GM18861 (cell line): ENCODE results near the gene MAN1C1.

Experiments
- ATAC-seq: cut with Tn5 transposase; IDR thresholded peaks from one replicate; pipeline ENCODE4 v1.9.1; 2021; ENCODE audit not compliant: unreplicated experiment

Gene MAN1C1

GRCh38 chr1:25811384-25812082 lies 194.9 kb downstream of the MAN1C1 start:
- no peak for ATAC-seq

- no peak for ATAC-seq
These were observed 196.6 kb downstream of the MAN1C1 start for GRCh38 chr1:25813071-25813733.

- ATAC-seq: no peak
These were observed 197.3 kb downstream of the MAN1C1 start for GRCh38 chr1:25813734-25814471.

DNA sequence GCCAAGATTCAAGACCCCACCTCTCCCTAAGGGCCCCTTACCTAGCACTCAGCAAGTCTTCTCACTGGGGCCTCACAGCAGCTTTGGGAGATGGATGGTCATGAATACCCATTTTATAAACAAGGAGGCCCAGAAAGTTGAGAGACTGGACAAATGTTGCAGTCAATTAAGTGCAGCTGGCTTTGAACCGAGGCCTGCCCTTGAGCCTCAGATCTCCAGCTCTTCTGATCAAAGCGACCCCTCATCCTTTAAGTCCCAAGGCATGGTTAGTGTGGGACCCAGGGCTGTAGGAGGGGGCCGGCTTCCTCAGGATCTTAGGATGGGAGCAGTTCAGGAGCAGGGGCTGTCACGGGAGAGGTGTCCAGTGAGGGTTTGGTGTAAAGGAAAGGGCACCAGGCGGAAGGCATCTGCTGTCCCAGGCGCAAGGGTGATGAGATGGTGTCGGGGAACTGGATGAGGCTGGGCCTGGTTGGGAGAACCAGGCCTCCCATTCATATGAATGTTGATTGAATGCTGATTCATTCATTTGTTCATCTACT lies 198.0 kb downstream of the MAN1C1 start:
- ATAC-seq: no peak

GRCh38 chr1:25815208-25816111 lies 198.9 kb downstream of the MAN1C1 start:
- no peak for ATAC-seq

- no peak for ATAC-seq
These were observed 199.6 kb downstream of the MAN1C1 start for GRCh38 chr1:25816112-25816718.

DNA sequence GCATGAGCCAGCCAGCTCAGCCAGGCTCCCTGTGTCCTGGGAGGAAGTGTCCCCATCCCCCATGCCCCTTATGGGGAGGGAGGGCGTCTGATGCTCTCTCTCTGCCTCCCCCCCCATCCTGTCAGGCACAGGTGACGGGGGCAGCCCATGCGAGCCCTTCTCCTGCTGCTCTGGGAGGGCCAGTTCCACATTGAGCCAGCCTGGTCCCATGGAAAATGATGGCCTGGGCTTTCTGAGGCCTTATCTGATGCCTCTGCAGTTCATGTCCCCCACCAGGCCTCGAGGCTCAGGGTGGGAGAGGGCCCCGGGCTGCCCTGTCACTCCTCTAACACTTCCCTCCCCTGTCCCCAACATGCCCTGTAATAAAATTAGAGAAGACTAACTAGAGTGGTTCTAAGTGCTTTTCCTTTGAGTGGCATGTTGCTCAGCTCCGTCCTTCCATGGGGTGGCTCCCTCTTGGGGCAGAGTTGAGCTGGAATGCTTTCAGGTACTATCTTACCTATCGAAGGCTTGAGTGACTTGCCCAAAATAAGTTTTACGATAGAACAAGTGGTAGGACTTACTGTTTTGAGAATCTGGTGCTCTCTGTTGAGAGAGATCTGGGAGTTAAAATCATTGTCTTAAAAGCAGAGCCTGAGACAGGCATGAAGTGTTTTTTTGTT lies 201.4 kb downstream of the MAN1C1 start:
- ATAC-seq: no peak

DNA sequence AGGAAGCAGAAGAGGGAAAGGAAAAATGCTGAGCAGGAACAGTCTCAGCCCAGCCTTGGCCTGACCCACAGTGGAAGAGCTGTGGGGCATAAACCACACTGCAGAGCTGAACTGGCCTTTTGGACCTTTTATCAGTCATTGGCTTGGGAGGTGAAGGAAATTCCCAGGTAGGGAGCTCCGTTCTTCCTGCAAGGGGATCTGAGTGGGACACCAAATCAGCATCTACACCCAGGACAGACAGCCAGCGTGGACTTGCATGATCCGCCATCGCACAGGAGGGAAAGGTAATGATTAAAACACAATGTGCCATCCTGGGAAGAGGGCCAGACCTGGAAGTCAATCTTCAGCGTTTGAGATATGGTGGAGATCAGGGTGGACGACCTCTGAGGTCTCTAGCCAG lies 202.0 kb downstream of the MAN1C1 start:
- no peak for ATAC-seq

DNA sequence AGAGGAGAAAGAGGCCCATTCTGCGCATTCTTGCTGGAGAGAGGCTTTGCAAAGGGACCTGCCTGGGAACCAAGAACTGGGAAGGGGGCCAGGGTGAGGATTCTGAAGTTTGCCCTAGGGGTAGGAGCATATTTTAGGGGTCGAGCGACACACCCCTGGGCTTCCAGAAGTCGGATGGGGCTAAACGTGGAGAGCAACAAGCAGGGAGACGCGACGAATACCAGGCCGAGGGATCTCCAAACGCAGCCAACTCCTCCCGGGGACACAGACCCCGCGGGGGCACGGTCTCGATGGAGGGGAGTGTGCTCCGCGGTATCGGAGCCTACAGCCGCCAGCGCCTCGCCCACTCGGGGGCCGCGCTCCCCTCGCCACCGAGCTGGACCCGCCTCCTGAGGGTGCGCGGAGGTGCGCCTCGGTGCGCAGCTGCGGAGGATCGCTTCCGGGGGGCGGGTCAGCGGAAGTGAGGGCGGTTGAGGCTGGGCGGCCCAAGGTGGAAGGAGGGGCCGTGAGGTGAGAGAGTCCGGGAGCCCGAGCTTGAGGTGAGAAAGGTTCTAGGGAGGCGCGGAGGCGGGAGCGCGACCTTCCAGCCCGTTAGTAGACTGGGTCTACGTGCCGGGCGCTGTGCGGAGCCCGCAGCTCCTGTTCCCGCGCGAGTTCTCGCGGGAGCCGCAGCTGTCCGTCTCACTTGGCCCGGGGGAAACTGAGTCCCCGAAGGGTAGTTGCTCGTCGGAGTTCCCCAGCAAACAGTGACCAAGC lies 203.1 kb downstream of the MAN1C1 start, which contains the start of gene MTFR1L:
TSS of gene MTFR1L (plus strand) at position 464 of the 756 bp plus-strand sequence. CDS start 3,151 bp downstream, outside the sequence.
- ATAC-seq: peak; percentile 58

- ATAC-seq: peak; percentile 27
These were observed 203.9 kb downstream of the MAN1C1 start for GRCh38 chr1:25820247-25821111.

DNA sequence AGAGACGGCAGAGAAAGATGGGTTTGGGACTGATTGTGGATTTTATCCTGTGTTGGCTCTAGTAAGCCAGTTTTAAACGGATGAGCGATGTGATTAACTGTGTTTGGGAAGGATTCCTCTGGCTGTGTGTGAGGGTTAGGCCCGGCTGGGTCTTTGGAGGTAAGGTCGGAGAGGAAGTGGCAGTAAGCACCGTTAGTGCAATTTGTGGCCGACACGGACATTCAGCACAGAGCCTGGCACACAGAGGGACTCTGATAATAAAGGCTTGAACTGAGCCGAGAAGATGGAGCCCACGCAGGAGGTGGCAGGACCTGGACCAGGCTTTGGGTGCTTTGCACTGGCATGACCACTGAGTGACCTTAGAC lies 204.5 kb downstream of the MAN1C1 start:
- ATAC-seq: no peak

GRCh38 chr1:25821630-25822091 lies 205.1 kb downstream of the MAN1C1 start:
- ATAC-seq: no peak

- no peak for ATAC-seq
These were observed 209.0 kb downstream of the MAN1C1 start for GRCh38 chr1:25825605-25826004.

GRCh38 chr1:25826571-25826970 lies 210.0 kb downstream of the MAN1C1 start:
- no peak for ATAC-seq

- ATAC-seq: no peak
These were observed 211.9 kb downstream of the MAN1C1 start for GRCh38 chr1:25828491-25828890.

DNA sequence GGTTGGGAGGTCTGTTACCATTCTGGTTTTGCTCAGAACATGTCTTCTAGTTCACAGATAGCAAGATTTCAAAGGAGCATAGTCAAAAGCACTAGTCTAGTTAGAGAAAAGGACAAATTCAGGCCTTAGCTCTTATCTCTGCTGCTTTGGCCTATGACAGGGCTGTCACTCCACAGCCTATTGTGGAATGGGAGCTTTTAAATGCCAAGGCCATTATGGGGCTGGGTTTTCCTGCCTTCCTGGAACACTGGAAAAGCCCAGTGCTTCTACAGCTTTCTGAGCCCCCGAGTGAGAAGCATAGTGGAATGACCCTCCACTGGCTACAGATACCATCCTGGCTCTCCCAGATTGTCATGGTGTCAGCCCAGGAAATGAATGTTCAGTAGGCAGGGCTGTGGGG lies 212.5 kb downstream of the MAN1C1 start:
- no peak for ATAC-seq

- ATAC-seq: no peak
These were observed 215.1 kb downstream of the MAN1C1 start for GRCh38 chr1:25831569-25832196.
